ENCODE results near the gene IRAK3. TPM values are rescaled to one million over a fixed set of nuclear protein-coding genes. Genes with fewer than 3 reads are reported as not detected.

IRAK3 gene
- total RNA-seq, 1 donor: 21.4 TPM

DNA sequence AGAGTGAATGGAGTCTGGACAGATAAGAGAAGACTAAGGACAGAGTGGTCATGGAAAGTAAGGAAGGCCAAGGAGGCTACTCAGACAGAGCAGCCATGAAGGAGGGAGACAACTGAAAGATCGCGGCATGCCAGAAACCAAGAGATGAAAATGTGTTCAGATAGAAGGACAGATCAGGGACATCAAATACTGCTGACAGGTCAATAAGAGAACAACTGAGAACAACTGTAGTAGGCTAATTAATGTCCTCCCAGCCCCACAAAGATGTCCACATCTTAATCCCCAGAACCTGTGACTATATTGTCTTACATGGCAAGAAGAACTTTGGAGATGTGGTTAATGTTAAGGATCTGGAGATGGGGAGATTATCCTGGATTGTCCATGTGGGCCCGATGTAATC is 98.3 kb downstream of the IRAK3 start:
- TF ChIP-seq, protein P1, sequence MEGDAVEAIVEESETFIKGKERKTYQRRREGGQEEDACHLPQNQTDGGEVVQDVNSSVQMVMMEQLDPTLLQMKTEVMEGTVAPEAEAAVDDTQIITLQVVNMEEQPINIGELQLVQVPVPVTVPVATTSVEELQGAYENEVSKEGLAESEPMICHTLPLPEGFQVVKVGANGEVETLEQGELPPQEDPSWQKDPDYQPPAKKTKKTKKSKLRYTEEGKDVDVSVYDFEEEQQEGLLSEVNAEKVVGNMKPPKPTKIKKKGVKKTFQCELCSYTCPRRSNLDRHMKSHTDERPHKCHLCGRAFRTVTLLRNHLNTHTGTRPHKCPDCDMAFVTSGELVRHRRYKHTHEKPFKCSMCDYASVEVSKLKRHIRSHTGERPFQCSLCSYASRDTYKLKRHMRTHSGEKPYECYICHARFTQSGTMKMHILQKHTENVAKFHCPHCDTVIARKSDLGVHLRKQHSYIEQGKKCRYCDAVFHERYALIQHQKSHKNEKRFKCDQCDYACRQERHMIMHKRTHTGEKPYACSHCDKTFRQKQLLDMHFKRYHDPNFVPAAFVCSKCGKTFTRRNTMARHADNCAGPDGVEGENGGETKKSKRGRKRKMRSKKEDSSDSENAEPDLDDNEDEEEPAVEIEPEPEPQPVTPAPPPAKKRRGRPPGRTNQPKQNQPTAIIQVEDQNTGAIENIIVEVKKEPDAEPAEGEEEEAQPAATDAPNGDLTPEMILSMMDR (IDR thresholded peaks at IDR 0.05; ENCODE audit: insufficient read depth, low read length): no peak
- no peak overlapping the region for H3K4me3 ChIP-seq (ENCODE audit: low read depth, low read length)
- no peak for DNase-seq (ENCODE audit: low read depth)

DNA sequence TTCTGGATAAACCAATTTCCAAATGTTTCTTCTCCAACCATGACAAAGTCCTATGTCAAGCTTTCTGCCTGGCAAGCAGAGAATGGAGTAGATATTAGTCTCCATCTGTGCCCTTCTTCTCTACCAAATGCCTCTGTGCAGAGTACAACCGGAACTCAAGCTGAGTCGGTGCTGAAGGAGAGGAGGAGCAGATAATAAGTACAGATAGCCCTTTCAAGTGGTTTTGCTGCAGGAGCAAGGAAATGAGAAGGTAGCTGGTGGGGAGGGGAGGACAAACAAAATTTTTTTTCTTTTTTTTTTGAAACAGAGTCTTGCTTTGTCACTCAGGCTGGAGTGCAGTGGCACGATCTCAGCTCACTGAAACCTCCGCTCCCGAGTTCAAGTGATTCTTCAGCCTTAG is 99.1 kb downstream of the IRAK3 start:
- TF ChIP-seq, protein P1 (IDR thresholded peaks at IDR 0.05; ENCODE audit: insufficient read depth, low read length): no peak
- no peak for DNase-seq (ENCODE audit: low read depth)
- H3K4me3 ChIP-seq (ENCODE audit: low read depth, low read length): no peak overlapping the region

DNA sequence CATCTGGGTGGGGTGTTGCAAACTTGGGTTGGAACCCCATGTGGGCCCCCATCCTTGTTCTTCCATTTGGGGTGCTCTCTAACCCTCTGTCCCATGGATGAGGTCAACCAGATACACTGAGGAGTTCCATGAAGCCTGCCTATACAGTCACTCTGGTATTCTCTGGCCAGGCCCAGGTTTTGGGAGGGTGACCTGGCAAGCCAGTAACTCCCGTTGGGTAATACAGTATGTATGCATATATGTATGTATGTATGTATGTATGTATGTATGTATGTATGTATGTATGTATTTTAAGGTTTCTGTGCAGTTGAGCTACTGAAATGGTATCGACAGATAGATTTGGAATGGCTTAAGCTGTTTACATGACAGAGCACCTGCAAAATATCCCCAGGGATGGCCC is 100.5 kb downstream of the IRAK3 start:
- DNase-seq (ENCODE audit: low read depth): no peak
- TF ChIP-seq, protein P1 (IDR thresholded peaks at IDR 0.05; ENCODE audit: insufficient read depth, low read length): no peak
- no peak overlapping the region for H3K4me3 ChIP-seq (ENCODE audit: low read depth, low read length)

DNA sequence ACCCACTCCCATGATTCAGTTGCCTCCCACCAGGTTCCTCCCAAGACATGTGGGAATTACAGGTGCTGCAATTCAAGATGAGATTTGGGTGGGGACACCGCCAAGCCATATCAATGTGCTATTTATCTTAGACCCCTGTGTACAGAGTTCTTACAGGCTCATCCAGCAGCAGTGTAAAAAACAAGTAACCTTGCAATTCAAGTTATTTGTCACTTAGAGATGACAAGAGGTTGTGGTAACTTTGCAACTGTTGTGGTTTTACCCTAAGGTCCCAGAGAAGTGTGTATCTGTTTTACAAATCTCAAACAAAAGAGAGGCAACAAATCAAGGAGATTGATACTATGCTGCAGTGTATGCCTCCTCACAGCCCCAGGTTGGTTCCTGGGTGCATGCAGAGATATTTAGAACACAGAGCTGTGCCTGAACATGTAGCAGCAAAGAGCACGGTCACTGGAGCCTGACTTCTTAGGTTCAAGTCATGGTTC is 101.7 kb downstream of the IRAK3 start:
- TF ChIP-seq, protein P1 (IDR thresholded peaks at IDR 0.05; ENCODE audit: insufficient read depth, low read length): no peak
- DNase-seq (ENCODE audit: low read depth): no peak
- H3K4me3 ChIP-seq (ENCODE audit: low read depth, low read length): no peak overlapping the region

DNA sequence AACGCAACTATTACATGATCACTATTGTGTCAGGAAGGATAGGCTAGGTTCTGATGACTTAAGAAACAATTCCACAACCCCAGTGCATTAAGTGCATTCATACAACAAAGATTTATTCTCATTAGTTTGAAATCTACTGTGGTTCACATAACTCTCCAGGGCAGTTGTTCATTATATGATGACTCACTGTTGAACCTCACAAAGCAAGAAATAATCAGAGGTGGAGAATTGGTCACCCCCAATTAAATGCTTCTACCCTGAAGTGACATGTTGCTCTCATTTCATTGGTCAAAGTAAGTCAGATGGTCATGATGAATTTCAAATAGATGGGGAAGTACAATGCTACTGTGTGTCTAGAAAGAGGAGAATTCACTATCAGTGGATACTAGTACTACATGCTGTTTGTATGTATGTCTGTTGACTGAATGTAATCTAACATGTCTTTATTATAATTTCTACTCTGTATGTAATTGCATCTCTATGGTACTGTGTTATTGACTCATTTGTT is 107.2 kb downstream of the IRAK3 start:
- H3K4me3 ChIP-seq (ENCODE audit: low read depth, low read length): no peak overlapping the region
- DNase-seq (ENCODE audit: low read depth): no peak
- TF ChIP-seq, protein P1 (IDR thresholded peaks at IDR 0.05; ENCODE audit: insufficient read depth, low read length): no peak

DNA sequence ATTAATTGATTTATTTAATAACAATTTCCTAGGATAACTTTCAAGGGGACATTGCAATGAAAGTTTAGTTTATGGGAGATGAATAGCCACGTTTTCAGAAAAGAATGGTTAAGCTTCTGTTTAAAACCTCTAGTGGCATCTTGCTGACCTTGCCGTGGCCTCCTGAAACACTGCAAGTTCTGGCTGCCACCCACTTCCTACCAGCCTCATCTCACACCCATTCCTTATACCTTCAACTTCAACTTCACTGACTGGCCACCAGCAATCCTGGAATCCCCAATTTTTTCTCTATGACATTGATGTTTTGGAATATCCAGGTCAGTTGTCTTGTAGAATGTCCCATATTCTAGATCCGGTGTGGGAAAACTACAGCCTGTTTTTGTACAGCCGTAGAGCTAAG is 108.1 kb downstream of the IRAK3 start:
- no peak for DNase-seq (ENCODE audit: low read depth)
- H3K4me3 ChIP-seq (ENCODE audit: low read depth, low read length): no peak overlapping the region
- TF ChIP-seq, protein P1 (IDR thresholded peaks at IDR 0.05; ENCODE audit: insufficient read depth, low read length): no peak

DNA sequence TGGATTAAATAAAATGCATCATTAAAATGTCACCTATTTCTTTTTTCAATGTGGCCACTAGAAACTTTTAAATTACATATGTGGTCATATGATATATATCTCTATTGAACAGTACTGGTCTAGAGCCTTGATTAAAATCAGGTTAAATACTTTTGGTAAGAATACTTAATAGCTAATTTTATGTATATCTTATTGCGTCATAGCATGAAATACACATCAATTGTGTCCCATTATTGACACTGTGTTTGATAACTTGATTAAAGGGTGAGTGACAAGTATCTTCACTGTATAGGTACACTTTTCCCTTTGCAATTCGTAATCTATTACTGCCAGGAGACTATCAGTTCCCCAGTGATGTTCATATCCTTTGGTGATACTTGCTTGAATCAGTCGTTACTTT is 108.9 kb downstream of the IRAK3 start:
- no peak overlapping the region for H3K4me3 ChIP-seq (ENCODE audit: low read depth, low read length)
- DNase-seq (ENCODE audit: low read depth): no peak
- TF ChIP-seq, protein P1 (IDR thresholded peaks at IDR 0.05; ENCODE audit: insufficient read depth, low read length): no peak
